Measurements from ENCODE around the gene PICK1. TPM values are rescaled to one million over a fixed set of nuclear protein-coding genes. Genes with fewer than 3 reads are reported as not detected.
A peak's percentile ranks its signal among the peaks of the same experiment; 100 is the strongest.

PICK1 gene
- total and polyA plus RNA-seq, 10 of the 15 experiments (the other 5 are each of a cell fraction or from before 2014, with no cell fraction given): 0.07 to 19.2 (median 10.9) TPM

DNA sequence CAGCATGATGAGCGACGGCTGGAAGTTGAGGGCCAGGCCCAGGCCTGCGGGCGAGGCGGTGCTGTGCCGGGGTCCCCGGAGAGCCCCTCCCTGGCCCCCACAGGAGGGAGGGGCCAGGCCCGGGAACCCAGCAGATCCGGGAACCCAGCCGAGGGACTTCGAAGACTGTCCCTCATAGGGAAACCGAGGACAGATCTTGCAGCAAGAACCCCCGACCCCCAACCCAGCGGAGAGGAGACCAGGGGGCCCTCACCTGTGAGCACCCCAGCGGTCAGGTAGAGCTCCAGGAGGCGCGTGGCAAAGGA is 24.4 kb downstream of the PICK1 start (continued):
- TF ChIP-seq, protein P1, sequence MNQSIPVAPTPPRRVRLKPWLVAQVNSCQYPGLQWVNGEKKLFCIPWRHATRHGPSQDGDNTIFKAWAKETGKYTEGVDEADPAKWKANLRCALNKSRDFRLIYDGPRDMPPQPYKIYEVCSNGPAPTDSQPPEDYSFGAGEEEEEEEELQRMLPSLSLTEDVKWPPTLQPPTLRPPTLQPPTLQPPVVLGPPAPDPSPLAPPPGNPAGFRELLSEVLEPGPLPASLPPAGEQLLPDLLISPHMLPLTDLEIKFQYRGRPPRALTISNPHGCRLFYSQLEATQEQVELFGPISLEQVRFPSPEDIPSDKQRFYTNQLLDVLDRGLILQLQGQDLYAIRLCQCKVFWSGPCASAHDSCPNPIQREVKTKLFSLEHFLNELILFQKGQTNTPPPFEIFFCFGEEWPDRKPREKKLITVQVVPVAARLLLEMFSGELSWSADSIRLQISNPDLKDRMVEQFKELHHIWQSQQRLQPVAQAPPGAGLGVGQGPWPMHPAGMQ (IDR thresholded peaks at IDR 0.05; ENCODE audit: borderline replicate concordance): no peak

DNA sequence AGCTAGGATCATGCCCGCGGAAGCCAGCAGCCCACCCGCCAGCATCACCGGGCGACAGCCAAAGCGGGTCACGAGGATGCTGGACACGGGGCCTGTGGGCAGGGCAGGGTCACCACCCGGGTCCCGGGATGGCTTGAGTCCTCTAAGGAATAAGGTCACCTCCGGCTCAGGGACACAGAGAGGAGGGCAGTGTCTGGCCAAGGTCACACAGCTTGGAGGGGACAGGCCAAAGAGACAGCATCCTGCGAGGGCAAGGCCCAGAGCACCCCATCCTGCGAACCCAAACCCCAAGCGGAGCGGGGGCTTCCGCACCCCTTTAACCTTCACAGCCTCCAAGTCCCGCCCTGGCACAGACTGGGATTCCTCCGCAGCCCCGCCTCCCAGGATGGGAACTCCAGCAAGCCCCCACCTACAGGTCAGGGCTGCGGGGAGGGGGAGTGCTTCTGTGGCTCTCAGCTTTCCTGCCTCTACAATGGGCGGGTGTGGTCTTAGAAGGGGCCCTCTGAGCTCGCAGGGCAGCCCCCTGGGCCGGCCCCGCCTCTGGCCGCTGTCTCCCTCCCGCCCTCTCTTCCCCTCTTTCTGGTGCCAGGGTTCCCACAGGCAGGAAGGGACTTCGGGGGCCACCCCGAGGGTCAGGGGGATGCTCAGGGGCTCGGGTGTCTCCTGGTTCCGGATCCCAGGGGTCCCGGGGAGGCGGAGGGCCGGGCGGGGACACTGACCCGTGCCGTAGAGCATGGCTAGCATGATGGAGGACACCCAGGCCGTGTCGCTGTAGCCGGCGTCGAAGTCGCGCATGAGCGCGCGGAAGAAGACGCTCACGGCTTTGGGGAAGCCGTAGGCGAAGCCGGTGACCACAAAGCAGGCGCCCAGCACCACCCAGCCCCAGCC is 25.0 kb downstream of the PICK1 start:
- ChIA-PET RAD21 (ENCODE audit: unreplicated experiment) (no interaction called here), SMC1A (ENCODE audit: uncharacterized antibody, unreplicated experiment) (no interaction called here), CTCF (interaction anchor here (0.5 to 0.6 kb wide), 2 partner anchors 16 to 31 kb away, joined by 3 read pairs; no protein-coding TSS in a partner anchor), POLR2A (interaction anchor here (0.5 kb wide), 1 partner anchor 123 kb away, joined by 4 read pairs; no protein-coding TSS in a partner anchor)
- no TSS peak for BruUV-seq (replicated peaks)
- in situ Hi-C loops (cut with MboI): no loop called here
- ATAC-seq (peak; percentile 42), DNase-seq (ENCODE audit: low read depth, low spot score) (no peak), FAIRE-seq (no peak)
- Histone ChIP-seq H4K20me1 (ENCODE audit: control insufficient read depth, insufficient read depth) (no peaks in the 10 kb centered on the region), H3K36me3 (ENCODE audit: control insufficient read depth in 2 of 2, insufficient read depth in 2 of 2, low read length in 1 of 2) (no peaks in the 10 kb centered on the region), H3K27me3 (replicated peaks in 1 of 2; ENCODE audit: control insufficient read depth in 2 of 2, insufficient read depth in 2 of 2, low read length in 1 of 2) (peaks cover 8 to 9% of the 10 kb centered on the region in 2 experiments; a peak in 3 of 4 replicates), H3K4me3 (no peak overlapping the region), H2AFZ (ENCODE audit: control insufficient read depth, low read depth, low read length) (no peak overlapping the region; the same call in 1 of the 2 replicates), H3K4me1 (ENCODE audit: control insufficient read depth, insufficient read depth, low read length) (no peaks in the 10 kb centered on the region), H3K27ac (ENCODE audit: control insufficient read depth, insufficient read depth) (no peak overlapping the region), H3K79me2 (ENCODE audit: control insufficient read depth, insufficient read depth, low read length) (no peaks in the 10 kb centered on the region), H3K4me2 (ENCODE audit: control insufficient read depth, insufficient read depth) (0 out of 2 replicates have a peak overlapping the region, but pooled peaks have one; percentile 9), H3K9ac (ENCODE audit: control insufficient read depth, insufficient read depth, low read length) (no peak overlapping the region), H3K9me3 (replicated peaks; ENCODE audit: control insufficient read depth, insufficient read depth, low read length) (no peaks in the 10 kb centered on the region)
- TF ChIP-seq PAX5 (IDR thresholded peaks at IDR 0.05; ENCODE audit: borderline replicate concordance, low read depth, low read length) (0 out of 2 replicates have a peak, but pooled peaks have one; percentile 35), EZH2 (IDR thresholded peaks at IDR 0.05; ENCODE audit: borderline replicate concordance, control insufficient read depth, low read depth, low read length) (no peak), BHLHE40 (IDR thresholded peaks at IDR 0.05; ENCODE audit: borderline replicate concordance in 1 of 2, low read depth in 2 of 2, low read length in 1 of 2) (peak in 1 of 2 experiments; percentile 12; a peak in 1 of 4 replicates), ZNF217 (IDR thresholded peaks at IDR 0.05) (no peak), ZNF24 (IDR thresholded peaks at IDR 0.05) (no peak), RUNX3 (IDR thresholded peaks at IDR 0.05; ENCODE audit: low read length) (peak; percentile 40), CBFB (IDR thresholded peaks at IDR 0.05; ENCODE audit: low read depth) (no peak)
- WGBS (ENCODE audit: insufficient coverage, insufficient replicate concordance, low lambda C conversion rate, missing lambda C conversion rate): 23% methylated on average over 31 of the region's 52 CpGs
- intact Hi-C loops (cut with micrococcal nuclease; ENCODE audit: unreplicated experiment): no loop called here
